ENCODE data around the gene TTI1.

TTI1 gene

GRCh38 chr20:38033330-38034107, at the start of gene TTI1, which contains the start of gene RPRD1B:
TTI1 (minus strand) TSS chr20:38033456; CDS start chr20:38013816, 19,640 bp downstream.
RPRD1B (plus strand) TSS chr20:38033746; CDS start chr20:38033948, 202 bp downstream.
- H3K27ac ChIP-seq, result peak within 1 kb of the TSS; percentile 95

GRCh38 chr20:38082894-38083293, 49.6 kb upstream of the TTI1 start:
- peak overlapping the region; percentile 73 for H3K27ac ChIP-seq
- TF ChIP-seq CTCF (conservative IDR thresholded peaks at IDR 0.05), result no peak

More at GRCh38 chr20:38033330-38034107, at the start of gene TTI1, which contains the start of gene RPRD1B:
- no peak for TF ChIP-seq CTCF (conservative IDR thresholded peaks at IDR 0.05)

- TF ChIP-seq CTCF (conservative IDR thresholded peaks at IDR 0.05), result no peak
- H3K27ac ChIP-seq, result no peak overlapping the region
Measured at GRCh38 chr20:38081575-38081974, 48.3 kb upstream of the TTI1 start.

- no peak overlapping the region for H3K27ac ChIP-seq
- TF ChIP-seq CTCF (conservative IDR thresholded peaks at IDR 0.05), result no peak
Measured at GRCh38 chr20:38079353-38079752, 46.1 kb upstream of the TTI1 start.

- TF ChIP-seq CTCF (conservative IDR thresholded peaks at IDR 0.05), result no peak
- H3K27ac ChIP-seq, result peak overlapping the region; percentile 25
Measured at GRCh38 chr20:38078084-38078483, 44.8 kb upstream of the TTI1 start.

- H3K27ac ChIP-seq, result no peak overlapping the region
- TF ChIP-seq CTCF (conservative IDR thresholded peaks at IDR 0.05), result no peak
Measured at GRCh38 chr20:38076548-38076947, 43.3 kb upstream of the TTI1 start.

GRCh38 chr20:38075161-38075998, 42.1 kb upstream of the TTI1 start:
- no peak for TF ChIP-seq CTCF (conservative IDR thresholded peaks at IDR 0.05)
- H3K27ac ChIP-seq, result no peak overlapping the region
